SH-SY5Y (cell line): ENCODE data around the gene ST8SIA5.
A peak's percentile ranks its signal among the peaks of the same experiment; 100 is the strongest.

Experiments
- GATA2 ChIP-seq: IDR thresholded peaks from 2 replicates; pipeline ENCODE4 v1.6.1; 2011; ENCODE audit warnings: mild to moderate bottlenecking, low read depth, low read length
- GATA3 ChIP-seq: IDR thresholded peaks from 2 replicates; pipeline ENCODE4 v1.6.1; 2011; ENCODE audit warnings: low read depth, mild to moderate bottlenecking, low read length, moderate library complexity

ST8SIA5 gene

DNA sequence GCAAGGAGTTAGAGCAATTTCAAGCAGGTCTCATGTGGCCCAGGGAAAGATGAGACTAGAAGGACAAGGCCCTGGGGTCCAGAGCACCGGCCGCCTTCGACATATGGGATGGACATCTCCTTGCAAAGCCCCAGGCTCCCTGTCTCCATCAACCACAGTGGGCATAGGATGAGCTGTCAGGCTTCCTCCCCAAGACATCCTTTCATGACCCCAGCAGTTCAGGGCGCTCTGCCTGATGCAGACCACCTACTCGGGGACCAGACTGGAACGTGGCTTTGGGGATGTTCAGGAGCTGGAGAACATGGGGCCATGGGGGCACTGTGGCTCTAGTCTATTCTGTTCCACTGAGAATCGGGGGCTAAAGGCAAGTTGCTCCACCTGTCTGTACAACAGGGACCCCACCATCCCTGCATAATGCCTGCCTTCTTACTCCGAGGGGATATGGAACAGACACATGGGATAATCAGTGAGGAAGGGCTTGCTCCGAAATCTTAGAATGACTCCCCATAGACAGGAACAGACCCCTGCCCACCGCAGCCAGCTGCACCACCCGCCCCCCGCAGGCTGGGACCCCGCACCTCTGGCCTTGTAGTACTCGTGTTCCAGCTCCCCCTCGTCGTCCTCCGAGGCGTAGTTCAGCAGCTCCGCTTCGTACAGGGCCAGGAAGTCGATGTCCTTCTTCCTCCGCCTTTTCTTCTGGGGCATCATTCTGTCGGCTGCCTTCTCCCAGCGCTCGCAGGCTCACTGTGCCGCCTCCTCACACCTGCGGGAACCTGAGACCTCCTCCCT is 100.3 kb downstream of the ST8SIA5 start:
- TF ChIP-seq GATA2 (no peak), GATA3 (no peak)

DNA sequence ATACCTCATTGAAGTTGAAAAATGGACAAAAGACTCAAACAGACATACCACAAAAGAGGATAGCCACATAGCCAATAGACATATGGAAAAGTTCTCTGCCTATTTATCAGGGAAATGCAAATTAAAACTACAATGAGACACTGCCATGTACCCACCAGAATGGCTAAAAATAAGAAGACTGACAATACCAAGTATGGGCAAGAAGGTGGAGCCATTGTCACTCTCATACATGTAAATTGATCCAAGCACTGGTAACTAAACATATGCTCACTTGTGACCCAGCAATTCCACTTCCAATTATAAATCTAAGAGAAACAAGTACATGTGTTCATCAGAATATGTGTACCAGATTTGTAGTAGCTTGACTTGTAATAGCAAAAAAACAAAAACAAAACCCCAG is 104.5 kb downstream of the ST8SIA5 start:
- TF ChIP-seq GATA3, result no peak
- TF ChIP-seq GATA2, result no peak

DNA sequence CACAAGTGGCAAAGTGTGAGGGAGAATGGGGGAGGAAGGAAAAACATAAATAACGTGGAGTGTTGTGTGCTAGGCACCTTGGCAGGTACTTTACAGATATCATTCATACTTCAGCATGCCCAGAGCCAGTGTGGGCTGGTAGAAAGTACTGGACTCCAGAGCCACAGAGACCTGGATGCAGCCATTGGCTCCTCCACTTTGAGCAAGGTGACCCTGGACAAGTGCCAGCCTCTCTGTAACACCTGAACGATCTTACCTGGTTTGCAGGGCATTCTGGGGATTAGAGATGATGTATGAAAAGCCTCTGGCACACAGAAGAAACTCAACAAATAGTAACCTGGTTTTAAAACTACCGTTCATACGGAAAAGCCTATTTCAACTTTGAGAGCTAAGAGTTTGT is 106.2 kb downstream of the ST8SIA5 start:
- TF ChIP-seq GATA2, result no peak
- no peak for TF ChIP-seq GATA3

DNA sequence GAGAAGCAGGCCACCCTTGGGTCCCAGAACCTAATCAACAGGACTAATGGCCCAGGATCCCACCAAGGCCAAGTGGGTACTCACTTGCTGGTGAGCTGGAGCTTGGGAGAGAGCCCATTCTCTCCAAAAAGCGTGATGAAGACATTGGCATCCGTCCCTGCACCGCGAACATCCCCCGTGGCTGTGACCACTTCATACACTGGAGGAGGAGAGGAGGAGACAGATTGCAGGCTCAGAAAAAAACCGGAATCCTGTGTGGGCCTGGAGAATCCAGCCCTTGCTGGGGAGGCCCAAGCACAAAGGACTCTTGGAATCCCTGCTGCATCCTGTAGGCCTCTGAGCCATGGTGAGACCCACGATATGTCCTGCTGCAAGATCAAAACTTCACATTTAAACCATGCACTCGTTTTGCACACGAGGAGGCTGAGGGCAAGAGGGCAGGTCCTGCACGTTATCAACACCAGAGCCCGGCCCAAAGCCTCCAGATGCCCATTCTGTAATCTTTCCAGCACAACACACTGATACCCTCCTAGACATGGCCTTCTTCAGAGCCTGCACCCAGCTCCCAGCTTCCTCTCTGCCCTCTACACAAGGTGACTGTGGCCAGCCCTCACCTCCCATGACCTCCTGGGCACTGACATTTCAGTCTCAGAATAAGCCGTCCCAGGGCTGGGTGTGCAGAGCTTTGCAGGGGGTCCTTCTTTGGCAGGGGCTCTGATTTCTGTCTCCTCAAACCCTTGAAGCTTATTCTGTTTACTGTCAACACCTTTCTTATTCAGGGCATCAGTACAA is 107.6 kb downstream of the ST8SIA5 start:
- TF ChIP-seq GATA2 (no peak), GATA3 (no peak)

- TF ChIP-seq GATA2, result no peak
- no peak for TF ChIP-seq GATA3
Measured at GRCh38 chr18:46646468-46646867, 110.4 kb downstream of the ST8SIA5 start.

- TF ChIP-seq GATA2, result no peak
- TF ChIP-seq GATA3, result no peak
Measured at GRCh38 chr18:46642561-46642960, 114.3 kb downstream of the ST8SIA5 start.

GRCh38 chr18:46641917-46642316 is 114.9 kb downstream of the ST8SIA5 start:
- TF ChIP-seq GATA2 (no peak), GATA3 (no peak)

- TF ChIP-seq GATA2 (no peak), GATA3 (no peak)
Measured at GRCh38 chr18:46639386-46639785, 117.5 kb downstream of the ST8SIA5 start.

DNA sequence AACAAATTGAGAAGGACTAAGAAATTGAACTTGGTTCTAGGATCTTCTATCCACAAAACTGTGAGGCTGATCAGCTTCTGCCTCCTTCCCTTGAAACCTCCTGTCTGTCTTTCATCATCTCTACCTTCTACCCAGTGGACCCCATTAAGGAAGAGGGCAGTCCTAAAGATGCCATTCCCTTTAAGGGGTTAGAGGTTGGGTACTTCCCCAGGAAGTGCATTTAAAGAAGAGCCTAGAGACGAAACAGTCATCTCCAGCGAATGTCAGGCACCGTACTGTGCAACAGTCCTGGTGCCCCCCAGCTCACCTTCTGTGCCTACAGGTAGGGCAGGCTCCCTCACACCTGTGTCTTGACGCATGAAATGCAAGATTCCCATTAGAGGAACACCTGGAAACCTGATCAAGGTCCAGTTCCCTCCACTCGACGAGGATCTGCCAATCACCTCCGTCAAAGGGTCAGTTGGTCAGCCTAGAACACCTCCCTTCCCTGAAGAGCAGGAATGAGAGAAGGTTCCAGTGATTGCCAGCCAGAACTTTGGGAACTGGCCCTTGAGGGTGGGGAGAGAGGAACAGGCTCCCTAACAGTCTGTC is 120.7 kb downstream of the ST8SIA5 start:
- TF ChIP-seq GATA2 (no peak), GATA3 (no peak)

- TF ChIP-seq GATA2, result no peak
- no peak for TF ChIP-seq GATA3
Measured at GRCh38 chr18:46632401-46633071, 124.3 kb downstream of the ST8SIA5 start.

GRCh38 chr18:46630991-46631390 is 125.9 kb downstream of the ST8SIA5 start:
- TF ChIP-seq GATA2 (no peak), GATA3 (no peak)

DNA sequence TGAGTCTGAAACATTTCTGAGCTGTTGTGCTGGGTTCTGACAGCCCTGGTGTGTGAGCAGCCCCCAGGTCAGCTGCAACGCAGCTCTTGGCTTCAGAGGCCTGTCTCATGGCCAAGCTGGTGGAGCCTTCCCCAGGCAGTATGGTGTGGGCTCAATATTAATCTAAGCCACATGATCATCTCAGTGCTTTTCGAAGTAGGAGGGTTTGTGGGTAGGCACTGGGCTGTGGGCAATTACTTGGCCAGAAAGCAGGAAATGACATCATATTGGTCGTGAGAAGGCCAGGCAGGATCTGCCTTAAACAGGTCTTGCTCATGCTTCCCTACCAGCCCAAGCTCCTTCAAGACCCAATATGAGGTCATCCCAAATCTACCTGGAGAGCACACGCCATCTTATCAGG is 126.7 kb downstream of the ST8SIA5 start:
- no peak for TF ChIP-seq GATA3
- TF ChIP-seq GATA2, result no peak

- TF ChIP-seq GATA2, result 0 out of 2 replicates have a peak, but pooled peaks have one; percentile 8
- TF ChIP-seq GATA3, result no peak
Measured at GRCh38 chr18:46629361-46629760, 127.5 kb downstream of the ST8SIA5 start.

DNA sequence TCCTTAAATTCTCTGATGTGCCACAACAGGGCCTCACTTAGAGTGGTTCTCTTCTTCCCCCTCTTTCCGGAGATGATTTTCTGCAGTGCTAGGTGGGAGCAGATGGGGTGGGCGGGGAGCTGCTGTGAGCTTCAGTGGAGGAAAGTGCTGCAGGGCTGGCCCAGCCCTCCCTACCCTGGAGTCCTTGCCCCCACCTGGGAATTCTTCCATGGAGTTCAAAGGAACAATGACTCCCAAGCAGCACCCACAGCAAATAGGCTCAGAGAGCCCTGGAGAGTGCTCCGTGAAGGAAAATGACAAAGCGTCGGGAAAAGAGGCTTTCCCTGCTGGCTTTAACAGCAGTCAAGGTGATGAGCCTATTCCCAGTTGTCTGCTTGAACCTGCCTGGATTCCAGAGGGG is 128.6 kb downstream of the ST8SIA5 start:
- TF ChIP-seq GATA3 (no peak), GATA2 (no peak)

GRCh38 chr18:46627136-46627535 is 129.7 kb downstream of the ST8SIA5 start:
- no peak for TF ChIP-seq GATA2
- TF ChIP-seq GATA3, result no peak
